HFF-Myc (cell line): ENCODE measurements around the gene SP140.
"Not testable (repeated sequence)": the region's sequence is repeated elsewhere in the genome, so short reads cannot be mapped to it uniquely, and the experiment has no call there.

Experiments used
- DNase-seq: peaks from one replicate; pipeline ENCODE4 v3.0.0-alpha.2; 2011; ENCODE audit warnings: low read depth; ENCODE audit errors: extremely low read depth
- H3K4me3 ChIP-seq: replicated peaks from 2 replicates; pipeline ENCODE4 v1.5.1; 2011; ENCODE audit warnings: low read depth, mild to moderate bottlenecking, control low read depth, low read length
- CTCF ChIP-seq: IDR thresholded peaks from 2 replicates; pipeline ENCODE4 v1.5.1; 2012; ENCODE audit warnings: mild to moderate bottlenecking, low read depth, low read length, control low read depth; ENCODE audit errors: missing control alignments

SP140 gene

GRCh38 chr2:230268606-230269243 lies 43.2 kb downstream of the SP140 start:
- no peak for TF ChIP-seq CTCF
- no peak for DNase-seq
- no peak overlapping the region for H3K4me3 ChIP-seq

GRCh38 chr2:230269715-230270114 lies 44.2 kb downstream of the SP140 start:
- no peak for TF ChIP-seq CTCF
- DNase-seq: no peak
- no peak overlapping the region for H3K4me3 ChIP-seq

GRCh38 chr2:230282936-230283335 lies 57.4 kb downstream of the SP140 start:
- TF ChIP-seq CTCF: no peak
- no peak overlapping the region for H3K4me3 ChIP-seq
- DNase-seq: no peak

GRCh38 chr2:230286048-230286447 lies 60.5 kb downstream of the SP140 start:
- H3K4me3 ChIP-seq: no peak overlapping the region
- TF ChIP-seq CTCF: no peak
- no peak for DNase-seq

- DNase-seq: peak; percentile 26
- not testable (repeated sequence) for H3K4me3 ChIP-seq
These were observed 63.8 kb downstream of the SP140 start for GRCh38 chr2:230289311-230289710.

DNA sequence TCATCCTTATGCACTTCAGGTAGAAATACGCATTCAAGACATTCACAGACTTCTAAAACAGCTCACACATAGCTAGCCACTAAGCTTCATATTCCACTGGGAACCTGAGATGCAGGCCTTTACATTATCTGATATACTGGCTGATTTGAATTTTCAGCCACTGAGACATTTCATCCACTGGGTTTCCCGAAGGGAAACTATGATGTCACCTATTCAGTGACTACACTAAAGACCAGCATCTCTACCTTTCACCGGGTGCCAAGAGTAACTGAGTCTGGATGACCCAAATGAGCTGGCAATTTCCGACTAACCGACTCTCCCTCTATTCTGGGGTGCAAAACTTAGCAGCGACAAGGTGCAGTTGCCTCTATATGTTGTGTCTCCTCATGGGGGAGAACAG lies 69.7 kb downstream of the SP140 start:
- DNase-seq: no peak
- TF ChIP-seq CTCF: no peak

GRCh38 chr2:230296917-230297316 lies 71.4 kb downstream of the SP140 start:
- no peak for DNase-seq
- no peak overlapping the region for H3K4me3 ChIP-seq
- no peak for TF ChIP-seq CTCF

More for the DNA sequence above, 69.7 kb downstream of the SP140 start:
- H3K4me3 ChIP-seq: no peak overlapping the region
